ENCODE measurements around the gene TENT4A.

The TENT4A gene

GRCh38 chr5:6752782-6753181, 39.5 kb downstream of the TENT4A start:
- no peak for DNase-seq (ENCODE audit: low spot score)

DNA sequence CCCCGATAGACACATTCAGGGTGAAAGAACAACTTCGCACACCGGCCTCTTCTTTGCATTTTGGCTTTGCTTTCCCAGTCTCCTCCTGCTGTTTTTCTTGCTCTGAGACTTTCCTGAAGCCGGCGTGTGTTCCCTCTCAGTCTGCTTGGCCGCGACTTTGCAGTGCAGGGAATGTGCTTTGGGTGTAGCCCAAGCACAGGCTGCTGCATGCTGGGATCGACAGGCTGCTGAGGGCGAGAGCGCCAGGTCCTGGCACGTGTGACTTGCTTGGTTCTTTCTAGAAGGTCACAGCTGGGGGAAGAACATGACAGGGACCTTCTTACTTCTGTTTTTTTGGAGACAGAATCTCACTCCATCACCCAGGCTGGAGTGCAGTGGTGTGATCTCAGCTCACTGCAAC, 40.6 kb downstream of the TENT4A start:
- peak; percentile 65 for DNase-seq (ENCODE audit: low spot score)

DNA sequence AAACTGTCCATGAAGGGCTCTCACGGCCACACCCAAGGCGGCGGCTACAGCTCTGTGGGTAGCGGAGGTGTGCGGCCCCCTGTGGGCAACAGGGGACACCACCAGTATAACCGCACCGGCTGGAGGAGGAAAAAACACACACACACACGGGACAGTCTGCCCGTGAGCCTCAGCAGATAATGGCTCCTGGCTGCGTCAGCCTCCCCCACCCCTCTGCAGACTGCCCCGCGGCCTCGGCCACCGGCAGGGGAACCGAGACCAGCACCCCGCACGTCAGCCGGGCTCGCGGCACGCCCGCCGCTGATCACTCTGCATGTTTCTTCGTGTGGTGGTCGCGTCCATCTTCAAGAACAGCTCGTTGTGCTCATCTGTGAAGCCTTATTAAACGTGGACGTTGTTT, 41.5 kb downstream of the TENT4A start:
- DNase-seq (ENCODE audit: low spot score): no peak

GRCh38 chr5:6755519-6755918, 42.3 kb downstream of the TENT4A start:
- DNase-seq (ENCODE audit: low spot score): peak; percentile 31

DNA sequence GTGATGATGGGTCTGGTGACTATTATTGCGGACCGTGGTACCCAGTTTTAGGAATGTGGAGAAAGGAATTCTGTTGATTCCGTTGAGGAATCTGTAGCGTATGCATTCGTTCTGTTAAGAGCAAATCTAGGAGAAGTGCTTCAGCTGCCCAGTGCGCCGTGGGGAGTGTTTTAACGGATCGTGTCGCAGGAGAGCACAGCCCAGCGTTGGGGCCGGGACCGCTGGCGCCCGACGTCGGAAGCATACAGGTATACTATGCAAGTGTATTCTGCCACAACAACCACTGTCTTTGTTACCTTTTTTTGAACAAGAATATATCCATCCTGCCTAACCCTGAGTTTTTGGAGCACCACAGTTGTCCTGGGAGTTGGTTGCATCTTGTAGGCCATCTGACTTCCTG, 42.7 kb downstream of the TENT4A start:
- no peak for DNase-seq (ENCODE audit: low spot score)

GRCh38 chr5:6757414-6757969, 44.3 kb downstream of the TENT4A start:
- no peak for DNase-seq (ENCODE audit: low spot score)

GRCh38 chr5:6758236-6758635, 45.0 kb downstream of the TENT4A start:
- no peak for DNase-seq (ENCODE audit: low spot score)

DNA sequence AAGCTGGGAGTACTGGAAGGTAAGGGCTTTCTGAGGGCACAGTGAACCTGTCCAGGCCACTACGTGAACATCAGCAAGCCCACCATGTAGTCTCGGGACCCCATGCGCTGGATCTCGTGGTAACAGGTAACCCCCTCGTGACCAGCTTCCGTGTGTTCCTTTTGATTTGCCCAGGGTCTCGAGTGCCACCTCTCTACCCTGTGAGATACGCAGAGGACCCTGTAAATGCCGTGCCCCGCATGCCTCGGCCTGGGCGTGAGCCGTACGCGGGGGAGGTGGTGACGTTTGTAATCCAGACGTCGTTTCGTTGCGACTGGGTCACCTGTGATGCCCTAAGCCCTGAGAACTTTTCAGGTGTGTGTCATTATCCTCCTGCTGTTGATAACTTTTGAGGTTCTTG, 45.5 kb downstream of the TENT4A start:
- DNase-seq (ENCODE audit: low spot score): no peak

DNA sequence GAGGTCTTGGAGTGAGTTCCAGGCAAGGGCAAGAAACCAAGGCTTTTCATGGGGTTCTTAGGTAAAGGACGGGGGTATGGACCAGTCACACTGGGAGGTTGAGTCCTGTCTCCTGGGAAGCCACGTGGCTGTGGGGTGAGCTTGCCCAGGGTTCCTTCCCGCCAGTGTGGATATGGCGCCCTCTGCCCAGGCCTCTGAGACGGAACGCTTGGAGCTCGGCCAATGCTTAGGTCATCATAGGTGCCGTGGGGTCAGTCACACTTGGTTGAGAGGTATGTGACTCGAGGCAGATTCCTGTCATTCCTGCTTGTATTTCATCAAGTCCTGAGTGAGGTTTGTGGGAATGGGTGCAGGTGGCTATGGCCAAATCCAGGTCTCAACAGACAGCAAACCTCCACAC, 46.2 kb downstream of the TENT4A start:
- no peak for DNase-seq (ENCODE audit: low spot score)

GRCh38 chr5:6759983-6760382, 46.8 kb downstream of the TENT4A start:
- no peak for DNase-seq (ENCODE audit: low spot score)

DNA sequence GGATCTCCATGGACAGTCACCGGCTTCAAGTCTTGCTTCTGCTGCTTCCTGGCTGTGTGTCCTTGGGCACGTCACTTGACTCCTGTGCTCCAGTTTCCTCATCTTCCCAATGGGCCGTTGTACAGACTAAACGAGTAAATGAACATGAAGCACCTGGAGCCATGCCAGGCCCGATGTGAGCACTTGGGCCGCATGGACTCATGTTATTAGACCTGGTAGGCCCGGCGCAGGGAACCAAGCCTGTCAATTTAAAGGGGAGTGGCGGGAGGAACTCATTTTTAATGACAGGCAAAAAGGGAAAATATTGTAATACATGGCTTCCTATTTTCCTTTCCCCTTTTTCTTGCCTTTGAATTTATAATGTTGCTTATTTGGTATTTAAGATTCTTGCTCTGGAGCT, 47.5 kb downstream of the TENT4A start:
- no peak for DNase-seq (ENCODE audit: low spot score)

- no peak for DNase-seq (ENCODE audit: low spot score)
Observed at GRCh38 chr5:6761333-6761732, 48.1 kb downstream of the TENT4A start.

- DNase-seq (ENCODE audit: low spot score): no peak
Observed at GRCh38 chr5:6762116-6762515, 48.9 kb downstream of the TENT4A start.

DNA sequence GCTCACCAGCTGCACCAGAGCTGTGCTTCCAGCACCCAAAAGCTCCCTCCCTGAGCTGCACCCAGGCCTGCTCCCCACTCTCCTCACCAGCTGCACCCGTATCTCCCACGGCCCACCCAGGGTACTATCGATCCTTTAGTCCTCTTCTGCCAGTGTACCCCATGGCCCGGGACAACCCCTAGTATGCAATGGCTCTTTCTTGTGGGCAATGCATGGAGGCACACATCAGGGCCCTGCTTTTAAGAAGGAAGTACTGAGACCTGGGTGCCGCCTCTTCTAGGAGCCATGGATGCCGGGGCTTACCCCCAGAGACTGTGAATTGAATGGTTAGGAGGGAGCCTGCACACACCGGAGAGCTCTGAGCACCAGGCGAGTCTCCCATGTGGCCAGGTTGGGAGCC, 49.5 kb downstream of the TENT4A start:
- DNase-seq (ENCODE audit: low spot score): no peak

DNA sequence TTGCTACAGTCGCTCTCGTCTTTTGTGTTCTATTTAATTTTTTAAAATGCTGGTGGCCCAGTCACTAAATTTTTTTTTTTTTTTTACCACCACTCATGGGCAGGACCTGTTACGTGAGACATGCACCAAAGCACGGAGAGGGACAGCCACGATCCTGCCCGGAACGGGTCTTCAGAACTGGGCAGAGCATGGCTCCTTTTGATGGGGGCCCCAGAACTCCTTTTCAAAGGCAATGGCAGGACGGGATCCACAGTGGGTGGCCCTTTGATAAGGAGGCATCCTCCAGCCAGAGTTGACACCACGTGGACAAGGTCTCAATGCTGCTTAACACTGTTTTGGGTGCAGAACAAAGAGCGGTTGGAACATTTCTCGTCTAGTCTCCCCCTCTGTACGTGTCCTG, 50.0 kb downstream of the TENT4A start:
- no peak for DNase-seq (ENCODE audit: low spot score)

- peak; percentile 76 for DNase-seq (ENCODE audit: low spot score)
Observed at GRCh38 chr5:6765612-6766525, 52.6 kb downstream of the TENT4A start.

DNA sequence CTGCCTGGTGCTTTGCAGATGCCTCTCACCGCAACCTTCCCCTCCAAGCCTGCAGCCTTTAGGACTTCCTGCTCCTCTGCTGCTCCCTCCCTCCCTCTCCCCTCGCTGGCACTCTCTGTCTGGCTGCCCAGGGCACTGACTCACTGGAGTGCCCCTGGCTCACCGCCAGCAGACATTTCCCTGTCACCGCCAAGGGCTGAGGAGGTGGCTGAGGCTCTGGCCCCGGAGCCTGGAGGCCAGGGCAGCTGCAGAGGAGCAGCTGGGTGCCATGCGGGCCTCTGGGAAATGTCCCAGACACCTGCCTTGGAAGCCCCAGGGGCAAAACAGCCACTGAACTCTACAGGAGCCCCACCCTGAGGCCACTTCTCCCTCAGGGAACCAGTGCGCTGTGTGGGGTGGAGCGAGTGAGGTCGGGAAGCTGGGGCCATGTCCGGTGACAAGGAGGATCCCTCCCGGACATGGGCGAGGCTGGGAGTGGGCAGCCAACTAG, 53.4 kb downstream of the TENT4A start:
- DNase-seq (ENCODE audit: low spot score): peak; percentile 48

- no peak for DNase-seq (ENCODE audit: low spot score)
Observed at GRCh38 chr5:6767481-6768063, 54.3 kb downstream of the TENT4A start.

DNA sequence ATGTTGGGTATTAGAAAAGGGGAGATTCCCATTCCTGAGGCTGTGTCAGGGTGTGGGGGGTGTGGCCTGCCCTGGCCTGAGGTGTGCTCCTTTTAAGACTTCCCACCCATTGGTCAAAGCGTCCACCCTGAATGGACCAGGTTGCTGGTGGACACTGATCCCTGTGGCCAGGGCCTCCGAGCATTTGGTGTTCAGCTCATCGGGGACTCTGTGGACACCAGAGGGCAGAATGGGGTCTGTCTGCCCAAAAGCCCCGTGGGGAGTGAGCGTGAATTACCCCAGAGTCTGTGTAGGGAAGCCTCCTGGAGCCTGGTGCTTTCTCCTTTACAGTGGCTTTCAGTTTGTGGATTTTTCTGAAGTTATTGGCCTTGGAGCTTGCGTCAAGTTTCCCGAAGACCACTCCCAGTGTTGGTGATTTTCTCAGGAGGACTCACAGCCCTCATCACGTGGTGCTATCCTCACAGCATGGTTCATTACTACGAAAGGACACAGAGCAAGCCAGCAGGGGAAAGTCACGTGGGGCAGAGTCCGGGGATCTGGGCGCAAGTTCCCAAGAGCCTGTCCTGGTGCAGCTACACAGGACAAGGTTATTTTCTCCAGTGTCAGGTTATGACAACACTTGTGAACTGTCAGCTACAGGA, 55.5 kb downstream of the TENT4A start:
- no peak for DNase-seq (ENCODE audit: low spot score)

GRCh38 chr5:6770826-6771607, 57.8 kb downstream of the TENT4A start:
- no peak for DNase-seq (ENCODE audit: low spot score)

GRCh38 chr5:6772886-6773285, 59.7 kb downstream of the TENT4A start:
- no peak for DNase-seq (ENCODE audit: low spot score)

All from cerebellar cortex (tissue), 1 donor.